ENCODE data around the gene SLCO2A1.

Gene SLCO2A1

GRCh38 chr3:134034005-134034785 lies 4.5 kb upstream of the SLCO2A1 start:
- DNase-seq (ENCODE audit: low read depth in 1 of 2, low spot score in 1 of 2), result no peak

DNA sequence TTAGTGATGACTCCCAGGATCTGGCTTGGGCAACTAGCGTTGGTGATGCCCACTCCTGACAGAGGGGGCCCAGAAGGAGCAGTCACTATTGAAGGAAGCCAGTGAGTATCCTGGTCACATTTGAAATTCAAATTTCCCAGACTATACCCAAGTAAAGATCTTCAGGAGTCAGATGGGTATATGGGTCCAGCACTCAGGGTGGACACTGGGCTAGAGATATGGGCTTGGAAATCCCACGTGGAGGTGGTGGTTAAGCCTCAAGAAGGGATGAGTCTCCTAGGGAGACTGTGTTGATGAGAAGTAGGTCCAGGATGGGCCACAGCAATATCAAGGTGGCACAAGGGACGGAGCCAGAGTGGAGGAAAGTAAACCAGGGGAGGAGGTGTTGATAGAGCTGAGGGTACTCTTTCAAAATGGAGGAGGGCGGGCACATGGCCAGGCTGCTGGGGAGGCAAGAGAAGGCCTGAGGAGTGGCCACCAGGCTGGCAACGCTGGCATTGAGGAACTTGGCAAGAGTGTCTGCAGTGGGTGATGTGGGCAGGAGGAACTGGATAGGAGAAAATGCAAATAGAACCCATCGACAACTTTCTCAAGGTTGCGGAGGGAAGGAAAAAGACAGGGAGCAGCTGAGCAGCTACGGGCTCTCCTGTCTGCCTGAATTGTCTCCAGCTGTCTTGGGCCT lies 3.7 kb upstream of the SLCO2A1 start:
- DNase-seq (ENCODE audit: low read depth in 1 of 2, low spot score in 1 of 2), result no peak

DNA sequence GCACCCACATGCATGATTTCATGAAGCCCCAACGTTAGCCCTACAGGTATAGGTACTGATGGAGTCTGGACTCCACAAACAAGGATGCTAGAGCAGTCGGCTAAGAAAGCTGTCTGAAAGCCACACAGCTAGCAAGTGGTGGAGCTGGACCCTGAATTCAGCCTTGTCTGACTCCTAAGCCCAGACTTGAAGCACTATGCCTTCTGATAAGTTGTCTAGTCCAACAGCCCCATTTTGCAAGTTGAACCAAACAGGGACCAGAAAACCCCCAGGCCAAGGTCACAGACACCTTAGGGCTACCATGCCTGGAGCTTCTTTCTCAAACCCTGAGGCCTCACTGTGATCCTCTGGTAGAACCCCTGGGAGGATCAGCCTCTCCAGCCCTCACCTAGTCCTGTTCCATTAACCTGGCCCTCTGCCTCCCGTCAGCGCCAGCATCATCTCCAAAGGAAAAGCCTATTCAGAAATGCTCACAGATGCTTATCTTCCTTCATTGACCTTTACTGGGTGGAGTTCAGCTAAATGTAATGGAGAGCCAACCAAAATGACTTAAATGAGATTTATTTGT lies 1.7 kb upstream of the SLCO2A1 start:
- no peak for DNase-seq (ENCODE audit: low read depth in 1 of 2, low spot score in 1 of 2)

DNA sequence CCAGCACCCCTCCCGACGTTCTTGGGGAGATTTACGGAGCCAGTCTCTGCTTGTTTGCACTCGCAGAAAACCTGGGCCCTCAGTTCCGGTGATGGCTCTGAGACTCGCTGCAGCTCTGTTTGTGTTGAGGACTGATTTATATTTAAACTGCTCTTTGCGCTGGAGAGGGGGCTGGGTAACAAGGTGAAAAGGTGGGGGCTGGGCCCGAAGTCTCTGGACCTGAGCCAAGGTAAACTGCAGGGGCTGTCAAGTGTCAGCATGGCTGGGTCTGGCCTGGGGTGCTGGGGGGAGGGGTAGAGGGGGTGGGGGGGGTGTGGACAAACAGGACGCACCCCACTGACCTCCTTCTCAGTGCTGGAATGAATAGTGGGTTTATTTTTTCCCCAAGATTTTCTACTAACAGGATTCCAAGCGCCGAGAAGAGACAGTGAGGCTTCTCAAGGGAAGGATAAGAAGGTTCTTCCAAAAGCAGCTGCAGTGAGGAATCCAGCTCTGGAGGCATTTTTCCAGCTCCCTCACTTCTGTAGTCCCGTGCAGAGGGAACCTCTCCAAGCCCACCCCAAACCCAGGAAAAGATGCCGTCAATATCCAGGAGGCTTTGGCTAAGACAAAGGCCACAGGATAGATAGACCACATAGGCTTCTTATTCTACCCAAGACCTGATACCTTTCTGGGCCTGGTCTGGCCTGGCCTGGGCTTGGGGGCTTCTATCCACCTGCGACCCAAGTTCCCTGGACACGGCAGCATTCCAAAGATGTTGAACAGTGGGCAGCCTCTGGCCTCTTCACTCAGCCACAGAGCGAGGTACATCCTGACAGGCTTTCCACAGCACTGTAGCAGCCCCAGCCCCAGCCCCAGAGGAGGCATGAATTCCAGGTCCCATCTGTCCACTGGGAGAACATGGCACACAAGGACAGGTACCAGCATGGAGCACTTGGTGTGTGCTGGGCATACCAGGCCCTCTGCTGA lies 938 bp upstream of the SLCO2A1 start:
- DNase-seq (ENCODE audit: low read depth in 1 of 2, low spot score in 1 of 2), result no peak

DNA sequence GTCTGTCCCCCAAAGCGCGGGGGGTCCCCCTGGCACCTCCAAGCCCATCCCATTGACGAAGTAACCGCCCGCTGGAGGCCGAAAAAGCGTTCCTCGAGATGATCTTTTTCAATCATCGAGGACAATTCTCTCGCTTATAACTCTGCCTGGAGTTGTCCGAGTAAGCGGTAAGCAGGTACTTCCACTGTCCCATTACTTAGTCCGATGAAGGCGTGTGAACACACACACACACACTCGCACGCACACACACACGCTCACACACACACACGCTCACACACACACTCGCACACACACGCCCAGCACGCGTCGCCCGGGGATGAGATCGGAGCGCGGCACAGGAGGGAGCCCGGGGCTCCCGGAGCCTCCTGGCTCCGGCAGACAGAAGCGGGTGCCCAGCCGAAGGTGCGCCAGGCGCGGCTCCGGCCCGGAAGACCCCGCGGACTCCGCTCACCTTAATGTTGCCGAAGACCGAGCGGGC lies 430 bp downstream of the SLCO2A1 start:
- no peak for DNase-seq (ENCODE audit: low read depth in 1 of 2, low spot score in 1 of 2)

DNA sequence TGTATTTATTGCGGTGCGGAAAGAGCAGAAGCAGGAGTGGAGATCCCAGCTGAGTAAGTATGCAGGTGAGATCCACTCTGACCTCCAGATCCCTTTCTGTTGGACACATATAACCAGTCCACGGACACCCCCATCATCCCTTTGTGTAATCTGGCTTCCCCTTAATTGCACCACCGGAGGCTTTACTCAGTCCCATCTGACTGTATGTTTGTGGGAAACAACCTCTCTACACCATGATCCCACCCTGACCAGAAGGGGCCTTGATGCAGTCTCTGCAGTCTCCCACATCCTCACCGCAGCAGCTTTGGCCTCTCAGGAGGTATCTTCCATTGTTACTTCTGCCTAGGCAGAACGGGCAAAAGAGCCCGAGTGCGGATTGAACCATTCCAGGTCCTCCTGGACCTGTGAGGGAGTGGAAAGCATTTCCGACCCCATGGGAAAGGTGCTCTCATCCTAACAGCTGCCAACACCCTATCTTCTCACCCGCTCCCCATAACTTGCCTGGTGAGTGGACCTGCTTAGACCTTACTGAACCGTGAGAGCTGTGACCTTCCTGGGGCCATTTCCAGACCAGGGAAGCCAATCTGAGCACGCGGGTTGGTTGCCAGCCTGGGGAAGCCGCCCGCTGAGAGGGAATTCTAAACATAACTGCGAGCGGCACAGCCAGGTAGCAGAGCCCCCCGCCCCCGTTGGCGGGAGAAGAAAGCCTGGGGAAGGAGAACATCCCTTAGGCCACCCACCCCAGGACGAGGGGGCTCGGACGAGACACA lies 1.1 kb downstream of the SLCO2A1 start:
- no peak for DNase-seq (ENCODE audit: low read depth in 1 of 2, low spot score in 1 of 2)

GRCh38 chr3:134027631-134028030 lies 2.1 kb downstream of the SLCO2A1 start:
- DNase-seq (ENCODE audit: low read depth in 1 of 2, low spot score in 1 of 2), result no peak

DNA sequence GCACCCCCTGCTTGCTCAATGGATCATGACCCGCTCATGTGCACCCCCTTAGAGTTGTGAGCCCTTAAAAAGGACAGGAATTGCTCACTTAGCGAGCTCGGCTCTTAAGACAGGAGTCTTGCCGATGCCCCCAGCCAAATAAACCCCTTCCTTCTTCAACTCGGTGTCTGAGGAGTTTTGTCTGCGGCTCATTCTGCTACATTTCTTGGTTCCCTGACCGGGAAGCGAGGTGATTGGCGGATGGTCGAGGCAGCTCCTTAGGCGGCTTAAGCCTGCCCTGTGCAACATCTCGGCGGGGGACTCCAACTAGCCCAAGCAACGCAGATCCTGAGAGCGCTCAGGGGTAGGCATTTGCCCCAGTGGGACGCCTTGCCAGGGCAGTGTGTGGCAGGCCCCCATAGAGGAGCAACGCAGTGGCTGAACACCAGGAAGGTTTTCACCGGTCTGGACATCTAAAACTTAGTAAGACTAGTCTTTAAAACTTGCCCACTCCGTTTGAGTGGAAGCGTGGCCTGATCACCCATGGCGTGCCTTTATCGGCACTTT lies 9.5 kb downstream of the SLCO2A1 start:
- DNase-seq (ENCODE audit: low read depth in 1 of 2, low spot score in 1 of 2), result no peak

- DNase-seq (ENCODE audit: low read depth in 1 of 2, low spot score in 1 of 2), result no peak
These were observed 10.9 kb downstream of the SLCO2A1 start for GRCh38 chr3:134018850-134019249.

- DNase-seq (ENCODE audit: low read depth in 1 of 2, low spot score in 1 of 2), result no peak
These were observed 11.3 kb downstream of the SLCO2A1 start for GRCh38 chr3:134018406-134018805.

GRCh38 chr3:134017490-134017889 lies 12.2 kb downstream of the SLCO2A1 start:
- no peak for DNase-seq (ENCODE audit: low read depth in 1 of 2, low spot score in 1 of 2)

DNA sequence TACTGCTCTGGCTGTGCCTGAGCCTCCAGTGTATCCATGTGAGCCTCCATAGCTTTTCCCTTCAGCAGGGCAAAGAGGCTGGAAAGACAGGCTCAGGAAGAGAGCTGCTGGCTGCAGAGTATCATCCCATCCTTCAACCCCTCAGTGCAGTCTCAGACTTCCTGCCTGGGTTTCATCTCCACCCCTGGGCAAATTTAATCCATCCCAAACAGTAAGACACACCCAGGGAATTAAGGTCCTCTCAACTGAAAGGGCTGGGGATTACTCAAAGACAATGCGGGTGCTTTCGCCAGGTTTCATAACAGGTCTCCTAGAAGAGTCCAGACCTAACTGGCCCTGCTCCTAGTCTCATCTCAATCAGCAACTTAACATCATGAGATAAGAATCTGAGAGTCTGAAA lies 15.5 kb downstream of the SLCO2A1 start:
- no peak for DNase-seq (ENCODE audit: low read depth in 1 of 2, low spot score in 1 of 2)

- no peak for DNase-seq (ENCODE audit: low read depth in 1 of 2, low spot score in 1 of 2)
These were observed 16.4 kb downstream of the SLCO2A1 start for GRCh38 chr3:134013280-134013679.

- no peak for DNase-seq (ENCODE audit: low read depth in 1 of 2, low spot score in 1 of 2)
These were observed 20.3 kb downstream of the SLCO2A1 start for GRCh38 chr3:134009345-134010000.

DNA sequence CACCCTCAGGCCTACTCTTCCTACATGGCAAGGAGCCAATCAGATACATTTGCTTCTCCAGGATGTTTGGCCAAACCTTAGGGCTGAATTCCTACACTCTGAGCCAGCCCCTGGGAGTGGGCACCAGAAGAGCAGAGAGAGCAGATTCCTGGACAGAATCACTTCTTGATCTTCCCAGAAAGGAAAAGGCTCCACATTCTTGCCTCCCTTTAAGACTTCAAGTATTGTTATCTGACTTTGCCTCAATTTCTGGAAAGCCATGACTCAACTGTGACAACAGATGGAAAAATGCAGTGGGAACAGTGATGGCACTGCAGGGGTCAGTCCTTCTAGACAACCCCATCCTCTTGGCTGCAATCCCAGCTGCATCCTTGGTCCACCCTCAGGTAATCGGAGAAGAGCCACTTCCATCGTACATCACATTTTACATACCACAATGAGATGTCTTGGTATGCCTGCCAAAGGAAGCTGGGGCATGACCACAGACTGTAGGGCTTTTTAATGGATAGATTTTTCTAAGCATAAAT lies 21.0 kb downstream of the SLCO2A1 start:
- DNase-seq (ENCODE audit: low read depth in 1 of 2, low spot score in 1 of 2), result no peak

GRCh38 chr3:134007819-134008218 lies 21.9 kb downstream of the SLCO2A1 start:
- no peak for DNase-seq (ENCODE audit: low read depth in 1 of 2, low spot score in 1 of 2)

- DNase-seq (ENCODE audit: low read depth in 1 of 2, low spot score in 1 of 2), result no peak
These were observed 24.9 kb downstream of the SLCO2A1 start for GRCh38 chr3:134004841-134005240.

- DNase-seq (ENCODE audit: low read depth in 1 of 2, low spot score in 1 of 2), result no peak
These were observed 26.7 kb downstream of the SLCO2A1 start for GRCh38 chr3:134003066-134003465.

DNA sequence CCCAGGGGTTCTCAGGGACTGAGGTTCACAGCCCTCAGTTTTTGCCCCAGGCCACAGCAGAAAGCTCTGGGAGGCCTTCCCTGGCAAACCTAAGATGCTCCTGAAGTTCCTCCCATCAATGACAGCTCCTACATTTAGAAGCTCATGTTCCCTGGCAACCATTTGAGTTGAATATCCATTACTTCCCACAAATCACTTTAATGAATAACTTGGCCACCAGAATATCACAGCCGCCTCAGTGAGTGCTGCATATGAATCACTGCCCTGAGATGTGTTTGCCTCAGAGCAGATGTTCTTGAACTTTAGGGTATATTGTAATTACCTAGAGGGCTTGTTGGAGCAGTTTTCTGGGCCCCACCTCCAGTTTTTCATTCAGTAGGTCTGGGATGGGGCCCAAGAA lies 27.4 kb downstream of the SLCO2A1 start:
- no peak for DNase-seq (ENCODE audit: low read depth in 1 of 2, low spot score in 1 of 2)

Data from stimulated activated CD4-positive, alpha-beta T cell treated with anti-CD3 and anti-CD28 coated beads, Interleukin-15, amount 100 ng/mL, for 1 hour (primary cell).